Activated T-helper 1 cell treated with anti-CD3 and anti-CD28 coated beads, Interleukin-2, amount 50 U/mL, for 16 hours (primary cell): ENCODE measurements around the gene TMEM145.
"Not testable (repeated sequence)": the region's sequence is repeated elsewhere in the genome, so short reads cannot be mapped to it uniquely, and the experiment has no call there.

ENCODE experiments used
- DNase-seq, 2 donors: peaks; one replicate each; pipeline ENCODE4 v3.0.0-alpha.2; 2020; ENCODE audit warnings: low read depth in 1 of 2, low spot score in 1 of 2

The TMEM145 gene

GRCh38 chr19:42333975-42334696, 21.0 kb downstream of the TMEM145 start:
- no peak for DNase-seq

DNA sequence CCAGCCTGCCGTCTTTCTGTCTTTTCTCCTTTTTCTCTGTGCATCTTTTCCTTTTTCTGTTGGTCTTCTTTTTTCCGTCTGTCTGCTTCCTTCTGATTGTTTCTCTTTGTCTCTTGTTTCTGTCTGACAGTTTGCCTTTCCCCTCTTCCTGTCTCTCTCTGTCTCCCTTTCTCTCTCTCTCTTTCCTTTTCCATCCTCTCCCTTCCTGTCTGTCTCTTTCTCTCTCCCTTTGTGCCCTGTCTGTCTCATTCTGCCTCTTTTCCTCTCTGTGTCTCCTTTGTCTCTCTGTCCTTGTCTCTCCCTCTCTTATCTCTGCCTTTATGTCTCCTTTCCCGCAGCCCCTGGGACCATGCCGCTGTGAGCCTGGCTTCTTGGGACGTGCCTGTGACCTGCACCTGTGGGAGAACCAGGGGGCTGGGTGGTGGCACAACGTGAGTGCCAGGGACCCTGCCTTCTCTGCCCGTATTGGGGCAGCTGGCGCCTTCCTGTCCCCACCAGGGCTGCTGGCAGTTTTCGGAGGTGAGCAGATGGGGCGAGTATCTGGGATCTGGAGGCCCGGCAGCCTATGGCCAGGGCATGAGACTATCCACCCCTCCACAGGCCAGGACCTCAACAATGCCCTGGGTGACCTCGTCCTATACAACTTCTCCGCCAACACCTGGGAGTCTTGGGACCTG, 21.7 kb downstream of the TMEM145 start:
- no peak for DNase-seq

DNA sequence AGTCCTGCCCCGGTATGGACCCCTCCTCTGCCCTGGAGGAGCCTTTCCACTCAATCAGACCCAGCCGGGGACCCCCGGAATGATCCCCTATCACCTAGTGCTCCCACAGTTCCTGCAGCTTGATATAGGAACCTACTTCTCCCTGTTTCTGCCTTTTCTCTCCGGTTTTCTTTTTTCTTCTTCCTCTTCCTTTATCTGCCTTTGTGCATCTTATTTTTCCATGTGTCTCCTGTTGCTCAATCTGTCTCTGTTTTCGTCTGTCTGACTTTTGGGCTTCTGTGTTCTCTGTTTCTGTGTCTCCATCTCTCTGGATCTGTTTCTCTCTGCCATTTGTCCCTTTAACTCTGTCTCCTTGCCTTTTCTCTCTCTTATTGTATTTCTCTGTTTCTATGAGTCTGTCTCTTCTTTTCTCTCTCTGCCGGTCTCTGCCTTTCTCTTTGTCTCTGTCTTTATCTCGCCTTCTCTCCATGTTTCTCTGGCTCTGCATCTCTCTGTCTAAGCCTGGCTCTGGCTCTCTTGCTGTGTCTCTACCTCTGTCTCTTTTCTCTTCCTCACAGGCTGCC, 22.3 kb downstream of the TMEM145 start:
- no peak for DNase-seq

- no peak for DNase-seq
These were observed 22.9 kb downstream of the TMEM145 start for GRCh38 chr19:42335971-42336370.

GRCh38 chr19:42339126-42339860, 26.2 kb downstream of the TMEM145 start:
- not testable (repeated sequence) for DNase-seq

DNA sequence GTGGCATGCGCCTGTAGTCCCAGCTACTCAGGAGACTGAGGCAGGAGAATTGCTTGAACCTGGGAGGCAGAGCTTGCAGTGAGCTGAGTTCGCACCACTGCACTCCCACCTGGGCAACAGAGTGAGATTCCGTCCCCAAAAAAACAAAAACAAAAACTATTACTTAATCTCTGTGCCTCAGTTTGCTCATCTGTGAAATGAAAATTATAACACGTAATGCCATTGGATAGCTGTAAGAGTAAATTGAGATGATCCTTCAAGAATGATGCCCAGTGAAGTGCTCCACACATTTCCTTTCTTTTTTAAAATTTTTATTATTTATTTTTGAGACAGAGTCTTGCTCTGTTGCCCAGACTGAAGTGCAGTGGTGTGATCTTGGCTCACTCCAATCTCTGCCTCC, 26.8 kb downstream of the TMEM145 start:
- DNase-seq: not testable (repeated sequence)

DNA sequence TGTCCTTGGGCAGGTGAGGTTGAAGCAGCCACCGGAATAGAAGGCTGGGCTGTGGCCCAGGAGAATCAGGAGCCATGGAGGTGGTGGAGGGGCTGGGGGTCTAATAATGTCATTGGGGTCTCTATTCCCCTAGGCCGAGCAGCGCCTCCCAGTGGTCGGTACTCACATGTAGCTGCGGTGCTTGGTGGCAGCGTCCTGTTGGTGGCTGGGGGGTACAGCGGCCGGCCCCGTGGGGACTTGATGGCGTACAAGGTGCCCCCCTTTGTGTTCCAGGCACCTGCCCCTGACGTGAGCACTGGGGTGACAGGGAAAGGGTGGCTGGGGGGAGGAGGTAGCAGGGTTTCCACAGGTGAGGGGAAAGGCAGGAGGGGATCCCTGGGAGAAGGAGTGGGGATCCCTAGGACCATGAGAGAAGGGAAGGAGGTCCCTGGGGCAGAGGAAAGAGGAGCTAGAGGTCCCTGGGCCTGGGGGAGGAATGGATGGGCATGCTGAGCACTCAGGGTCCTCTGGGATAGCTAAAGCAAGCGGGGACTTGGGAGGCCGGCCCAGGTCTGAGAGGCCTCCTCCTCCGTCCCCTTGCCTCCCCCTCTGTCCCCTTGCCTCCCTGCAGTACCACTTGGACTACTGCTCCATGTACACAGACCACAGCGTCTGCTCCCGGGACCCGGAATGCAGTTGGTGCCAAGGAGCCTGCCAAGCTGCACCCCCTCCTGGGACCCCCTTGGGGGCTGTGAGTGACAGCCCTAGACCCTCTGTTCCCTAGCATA, 30.4 kb downstream of the TMEM145 start:
- no peak for DNase-seq

DNA sequence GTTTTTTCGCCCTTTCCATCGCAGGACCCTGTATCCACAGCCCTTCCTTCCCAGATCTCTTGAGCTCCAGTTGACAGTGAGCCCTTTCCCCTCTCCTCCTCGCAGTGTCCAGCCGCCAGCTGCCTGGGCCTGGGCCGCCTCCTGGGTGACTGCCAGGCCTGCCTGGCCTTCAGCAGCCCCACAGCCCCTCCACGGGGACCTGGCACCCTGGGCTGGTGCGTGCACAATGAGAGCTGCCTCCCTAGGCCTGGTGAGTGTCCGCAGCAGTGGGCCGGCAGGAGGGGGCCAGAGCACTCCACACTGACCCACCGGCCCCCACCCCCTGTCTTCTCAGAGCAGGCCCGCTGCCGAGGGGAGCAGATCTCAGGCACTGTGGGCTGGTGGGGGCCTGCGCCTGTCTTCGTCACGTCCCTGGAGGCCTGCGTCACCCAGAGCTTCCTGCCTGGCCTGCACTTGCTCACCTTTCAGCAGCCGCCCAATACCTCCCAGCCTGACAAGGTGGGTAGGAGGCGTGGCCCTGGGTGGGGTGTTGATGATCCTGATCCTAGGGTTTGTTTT, 31.3 kb downstream of the TMEM145 start:
- no peak for DNase-seq

GRCh38 chr19:42345191-42345812, 32.2 kb downstream of the TMEM145 start:
- no peak for DNase-seq

DNA sequence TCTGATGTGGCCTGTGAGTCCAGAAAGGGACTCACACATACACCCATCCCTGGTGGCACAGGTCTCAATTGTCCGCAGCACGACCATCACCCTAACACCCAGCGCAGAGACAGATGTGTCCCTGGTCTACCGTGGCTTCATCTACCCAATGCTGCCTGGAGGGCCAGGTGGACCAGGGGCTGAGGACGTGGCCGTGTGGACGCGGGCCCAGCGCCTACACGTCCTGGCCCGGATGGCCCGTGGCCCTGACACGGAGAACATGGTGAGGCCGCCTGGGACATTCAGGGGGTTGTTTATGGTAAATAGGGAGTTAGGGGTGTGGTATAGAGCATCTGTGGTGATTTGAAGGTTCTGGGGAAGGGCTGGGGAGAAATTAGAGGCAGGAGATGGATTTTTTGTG, 35.1 kb downstream of the TMEM145 start:
- no peak for DNase-seq

DNA sequence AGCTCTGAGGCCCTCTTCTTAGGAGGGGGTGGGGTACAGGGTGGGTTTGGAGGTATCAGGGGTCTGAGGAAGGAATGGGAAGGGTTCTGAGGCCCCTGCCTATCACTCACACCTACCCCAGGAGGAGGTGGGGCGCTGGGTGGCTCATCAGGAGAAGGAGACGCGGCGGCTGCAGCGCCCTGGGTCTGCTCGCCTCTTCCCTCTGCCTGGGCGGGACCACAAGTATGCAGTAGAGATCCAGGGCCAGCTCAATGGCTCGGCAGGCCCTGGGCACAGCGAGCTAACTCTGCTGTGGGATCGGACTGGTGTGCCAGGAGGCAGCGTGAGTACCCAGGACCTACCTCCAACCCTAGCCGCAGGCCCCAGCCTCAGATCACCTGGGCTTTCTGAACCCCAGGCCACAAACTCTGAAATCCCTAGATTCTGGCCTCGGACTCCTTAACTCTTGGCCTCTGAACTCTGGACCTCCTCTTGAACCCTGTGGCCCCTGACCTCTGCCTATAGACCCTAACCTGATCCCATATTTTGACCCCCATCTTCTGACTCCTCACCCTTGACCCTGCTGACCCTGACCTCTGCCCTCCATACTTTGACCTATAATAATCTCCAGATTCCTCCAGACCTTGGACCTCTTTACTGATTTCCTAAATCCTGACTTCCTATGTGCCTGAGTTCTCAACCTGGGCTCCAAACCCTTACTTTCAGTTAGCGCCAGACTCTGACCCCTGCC, 36.4 kb downstream of the TMEM145 start:
- no peak for DNase-seq

GRCh38 chr19:42350417-42350816, 37.3 kb downstream of the TMEM145 start:
- DNase-seq: no peak

DNA sequence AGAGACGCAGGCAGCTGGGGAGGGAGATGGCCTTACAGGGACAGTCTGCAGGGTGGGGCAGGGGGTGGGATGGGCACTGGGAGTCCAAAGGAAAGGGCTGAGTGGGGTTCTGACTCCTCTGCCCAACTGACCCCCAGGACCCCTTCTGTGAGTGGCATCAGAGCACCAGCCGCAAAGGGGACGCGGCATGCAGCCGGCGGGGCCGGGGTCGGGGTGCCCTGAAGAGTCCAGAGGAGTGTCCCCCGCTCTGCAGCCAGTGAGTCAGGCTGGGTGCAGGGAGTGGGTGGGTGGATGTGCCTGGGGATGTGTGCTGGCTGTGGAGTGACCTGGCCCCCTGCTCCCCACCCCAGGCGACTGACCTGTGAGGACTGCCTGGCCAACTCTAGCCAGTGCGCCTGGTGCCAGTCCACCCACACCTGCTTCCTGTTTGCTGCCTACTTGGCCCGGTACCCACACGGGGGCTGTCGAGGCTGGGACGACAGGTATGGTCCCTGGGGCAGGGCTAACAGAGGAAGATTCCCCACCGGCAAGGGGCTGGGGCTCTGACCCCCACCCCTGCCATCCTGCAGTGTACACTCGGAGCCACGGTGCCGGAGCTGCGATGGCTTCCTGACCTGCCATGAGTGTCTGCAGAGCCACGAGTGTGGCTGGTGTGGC, 38.1 kb downstream of the TMEM145 start:
- no peak for DNase-seq

DNA sequence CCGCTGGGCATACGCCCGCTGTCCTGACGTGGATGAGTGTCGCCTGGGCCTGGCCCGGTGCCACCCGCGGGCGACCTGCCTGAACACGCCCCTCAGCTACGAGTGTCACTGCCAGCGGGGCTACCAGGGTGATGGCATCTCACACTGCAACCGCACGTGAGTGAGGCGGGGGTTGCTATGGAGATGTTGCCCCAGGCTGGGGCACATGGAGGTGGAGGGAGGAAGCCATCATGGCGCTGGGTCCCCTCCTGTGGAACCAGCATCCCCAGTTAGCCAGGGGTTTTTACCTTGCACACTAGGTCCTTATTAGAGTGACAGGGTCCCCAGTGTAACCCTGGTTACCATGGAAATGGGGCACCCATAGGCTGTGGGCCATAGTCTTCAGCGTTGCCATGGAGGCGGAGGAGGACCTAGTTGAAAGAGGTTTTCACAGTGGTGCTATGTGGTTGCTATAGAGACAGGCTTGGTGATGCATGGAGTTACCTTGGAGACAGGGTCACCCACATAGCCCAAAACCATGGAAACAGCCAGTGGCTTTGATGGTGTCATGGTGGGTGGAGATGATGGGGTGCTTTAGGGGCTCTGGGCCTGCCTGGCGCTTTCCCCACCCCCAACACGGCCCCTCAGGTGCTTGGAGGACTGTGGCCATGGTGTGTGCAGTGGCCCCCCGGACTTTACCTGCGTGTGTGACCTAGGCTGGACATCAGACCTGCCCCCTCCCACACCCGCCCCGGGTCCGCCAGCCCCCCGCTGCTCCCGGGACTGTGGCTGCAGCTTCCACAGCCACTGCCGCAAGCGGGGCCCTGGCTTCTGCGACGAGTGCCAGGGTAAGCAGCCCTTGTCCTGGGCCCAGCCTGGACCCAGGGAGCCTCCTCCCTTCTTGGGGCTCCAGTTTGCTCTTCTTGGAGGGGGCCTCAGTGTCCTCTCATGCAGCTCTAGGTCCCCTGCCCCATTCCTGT, 39.5 kb downstream of the TMEM145 start:
- no peak for DNase-seq

DNA sequence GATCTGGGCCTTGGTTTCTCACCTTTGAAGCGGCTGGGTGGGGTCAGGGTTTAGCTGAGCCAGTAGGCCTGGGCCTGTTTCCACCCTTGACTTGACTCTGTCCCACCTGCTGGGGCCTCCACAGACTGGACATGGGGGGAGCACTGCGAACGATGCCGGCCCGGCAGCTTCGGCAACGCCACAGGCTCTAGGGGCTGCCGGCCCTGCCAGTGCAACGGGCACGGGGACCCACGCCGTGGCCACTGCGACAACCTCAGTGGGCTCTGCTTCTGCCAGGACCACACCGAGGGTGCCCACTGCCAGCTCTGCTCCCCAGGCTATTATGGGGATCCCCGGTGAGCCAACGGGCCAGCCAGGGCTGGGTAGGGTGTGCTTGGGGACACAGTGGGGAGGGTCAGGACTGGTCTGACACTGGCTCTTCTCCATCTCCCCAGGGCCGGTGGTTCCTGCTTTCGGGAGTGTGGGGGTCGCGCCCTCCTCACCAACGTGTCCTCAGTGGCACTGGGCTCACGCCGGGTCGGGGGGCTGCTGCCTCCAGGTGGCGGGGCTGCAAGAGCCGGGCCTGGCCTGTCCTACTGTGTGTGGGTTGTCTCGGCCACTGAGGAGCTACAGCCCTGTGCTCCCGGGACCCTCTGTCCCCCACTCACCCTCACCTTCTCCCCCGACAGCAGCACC, 40.4 kb downstream of the TMEM145 start:
- DNase-seq: no peak

GRCh38 chr19:42355896-42356295, 42.8 kb downstream of the TMEM145 start:
- DNase-seq: no peak

DNA sequence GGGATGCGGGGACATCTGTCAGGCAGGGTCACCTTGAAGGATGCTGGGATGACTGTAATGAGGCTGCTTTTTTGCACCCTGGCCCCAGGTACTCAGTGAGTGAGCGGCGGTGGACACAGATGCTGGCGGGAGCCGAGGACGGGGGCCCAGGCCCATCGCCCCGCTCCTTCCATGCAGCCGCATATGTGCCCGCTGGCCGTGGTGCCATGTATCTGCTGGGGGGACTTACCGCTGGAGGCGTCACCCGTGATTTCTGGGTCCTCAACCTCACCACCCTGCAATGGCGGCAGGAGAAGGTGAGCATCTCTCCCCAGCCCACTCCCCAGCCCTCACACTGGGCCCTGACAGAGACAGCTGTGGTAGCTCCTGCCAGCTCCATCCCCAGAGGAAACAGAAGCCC, 43.6 kb downstream of the TMEM145 start:
- no peak for DNase-seq
